Spleen (tissue), 11 donors: ENCODE measurements around the gene TMEM88. TPM values are rescaled to one million over a fixed set of nuclear protein-coding genes. Genes with fewer than 3 reads are reported as not detected.

ENCODE experiments used
- DNase-seq: peaks from one replicate; pipeline ENCODE4 v3.0.0-alpha.2; 2020
- H3K27ac ChIP-seq, 8 donors: fragments of 200-600 bp; sonication (generic) in 7 of 8; 1 replicate in 4 of 8; 2 replicates in 4 of 8; pipeline versions ENCODE4 v1.5.0 to v1.8.0; 2016 to 2021; ENCODE audit warnings: inconsistent platforms in 4 of 8, mild to moderate bottlenecking in 4 of 8, moderate library complexity in 1 of 8
- H3K27me3 ChIP-seq, 7 donors: fragments of 200-600 bp; sonication (generic) in 6 of 7; replicated peaks in 1 of 7; 1 replicate in 4 of 7; 2 replicates in 3 of 7; pipeline versions ENCODE4 v1.5.0 to v1.8.0; 2016 to 2021; ENCODE audit warnings: inconsistent platforms in 3 of 7, mild to moderate bottlenecking in 1 of 7
- H3K36me3 ChIP-seq, 6 donors: fragments of 200-600 bp; sonication (generic) in 5 of 6; 1 replicate in 4 of 6; 2 replicates in 2 of 6; pipeline versions ENCODE4 v1.5.0 to v1.8.0; 2016 to 2021; ENCODE audit warnings: inconsistent platforms in 2 of 6
- H3K4me1 ChIP-seq, 6 donors: fragments of 200-600 bp; sonication (generic) in 5 of 6; 1 replicate in 3 of 6; 2 replicates in 3 of 6; pipeline versions ENCODE4 v1.5.0 to v1.8.0; 2016 to 2021; ENCODE audit warnings: inconsistent platforms in 3 of 6
- H3K4me3 ChIP-seq, 8 donors: fragments of 200-600 bp; sonication (generic) in 7 of 8; 1 replicate in 4 of 8; 2 replicates in 4 of 8; pipeline versions ENCODE4 v1.5.0 to v1.8.0; 2016 to 2021; ENCODE audit warnings: inconsistent platforms in 4 of 8, mild to moderate bottlenecking in 4 of 8, moderate library complexity in 2 of 8
- H3K9me3 ChIP-seq, 8 donors: fragments of 200-600 bp; sonication (generic) in 7 of 8; 1 replicate in 4 of 8; 2 replicates in 4 of 8; pipeline versions ENCODE4 v1.5.0 to v1.8.0; 2016 to 2021; ENCODE audit warnings: inconsistent platforms in 4 of 8
- CTCF ChIP-seq, 11 experiments: fragments of 200-600 bp in 7 of 11; fragments of 450-650 bp in 4 of 11; sonication (generic) in 4 of 11; IDR thresholded peaks in 8 of 11; conservative IDR thresholded peaks in 3 of 11; 1 replicate in 7 of 11; 2 replicates in 4 of 11; pipeline versions ENCODE4 v1.4.0 to v1.8.0; 2016 to 2021; ENCODE audit warnings: antibody characterized with exemption in 11 of 11, inconsistent platforms in 4 of 11, mild to moderate bottlenecking in 1 of 11
- POLR2A ChIP-seq, 3 donors: fragments of 450-650 bp; IDR thresholded peaks; one replicate each; pipeline ENCODE4 v1.5.1; 2017; ENCODE audit warnings: antibody characterized with exemption in 3 of 3, mild to moderate bottlenecking in 1 of 3
- POLR2AphosphoS5 ChIP-seq, 3 donors: sonication (generic); formaldehyde crosslinking; IDR thresholded peaks; one replicate each; pipeline ENCODE4 v1.5.1; 2017; ENCODE audit warnings: antibody characterized with exemption in 3 of 3
- WGBS, 5 donors: extraction: QIAGEN DNeasy Blood & Tissue Kit in 3 of 5; methylation state at CpG; one replicate each; pipeline versions ENCODE4 v1.1.5 to v1.1.7; 2013 to 2018; 5-methylcytosine and 5-hydroxymethylcytosine counted together
- intact Hi-C: fragments of 100-400 bp; cut with DNase I; formaldehyde crosslinking; loops from one replicate; pipeline ENCODE4 v1.15.0; 2023; ENCODE audit warnings: low total_unique reads
- polyA plus RNA-seq, 3 donors: library from polyadenylated mRNA; stranded (reverse); fragments of 200-250 nt; gene quantifications; one replicate each; pipeline ENCODE4 v1.2.1, GENCODE V29; 2013
- total RNA-seq, 7 donors: library from RNA; depleted of rRNA in 3 of 7; stranded (reverse); fragments of >200 nt in 3 of 7; fragmentation: NEBNext Ultra II Directional in 4 of 7; extraction: Animal tissue kit (Norgen Biotek cat#: 25700) in 4 of 7; gene quantifications; one replicate each; pipeline versions ENCODE4 v1.1.0 to v1.2.1, GENCODE V29; 2016 to 2021
- donor health status: healthy with polysubstance abuse.
- donor health status: DM: no; HTN: no; CAD: no; lungs with moderate emphysema.
- donor health status: DM: no; HTN: no; CAD: no.
- donor health status: Bipolar disorder and iron deficiency.
- donor health status: healthy.
- donor health status: DM: no; HTN: no; CAD: no.
- donor health status: DM: yes; HTN: yes; CAD: no.

TMEM88 gene
- total and polyA plus RNA-seq, 10 donors, result 5.2 to 31.8 (median 14.5) TPM

GRCh38 chr17:7830616-7831015 is 24.2 kb upstream of the TMEM88 start:
- Histone ChIP-seq H3K36me3 (no peaks in the 10 kb centered on the region), H3K9me3 (no peaks in the 10 kb centered on the region), H3K27ac (no peak overlapping the region), H3K4me1 (peaks cover 4 to 23% (median 8%) of the 10 kb centered on the region in 6 donors), H3K4me3 (no peak overlapping the region), H3K27me3 (peaks cover 0 to 6% (median 0%) of the 10 kb centered on the region in 7 donors)
- DNase-seq, result peak; percentile 51
- TF ChIP-seq CTCF (IDR thresholded peaks at IDR 0.05 in 8 of 11, conservative IDR thresholded peaks at IDR 0.05 in 3 of 11) (no peak), POLR2A (IDR thresholded peaks at IDR 0.05) (no peak), POLR2AphosphoS5 (IDR thresholded peaks at IDR 0.05) (no peak)
- intact Hi-C loops, result no loop called here
- WGBS, 5 donors, result 82 to 97% (median 92%) methylated on average over 8 of the region's 8 CpGs

- 78 to 86% (median 84%) methylated on average over 7 of the region's 7 CpGs for WGBS, 5 donors
These were observed 23.6 kb upstream of the TMEM88 start for GRCh38 chr17:7831233-7831632.

GRCh38 chr17:7832431-7832830 is 22.4 kb upstream of the TMEM88 start:
- Histone ChIP-seq H3K4me1 (peaks cover 17 to 42% (median 25%) of the 10 kb centered on the region in 6 donors), H3K27ac (no peak overlapping the region), H3K36me3 (no peaks in the 10 kb centered on the region), H3K27me3 (peaks cover 0 to 6% (median 0%) of the 10 kb centered on the region in 7 donors), H3K4me3 (no peak overlapping the region), H3K9me3 (no peaks in the 10 kb centered on the region)
- WGBS, 5 donors, result 82 to 96% (median 91%) methylated on average over 10 of the region's 10 CpGs
- TF ChIP-seq POLR2AphosphoS5 (IDR thresholded peaks at IDR 0.05) (no peak), CTCF (IDR thresholded peaks at IDR 0.05 in 8 of 11, conservative IDR thresholded peaks at IDR 0.05 in 3 of 11) (no peak), POLR2A (IDR thresholded peaks at IDR 0.05) (no peak)
- intact Hi-C loops, result no loop called here
- peak; percentile 79 for DNase-seq

More at GRCh38 chr17:7831233-7831632, 23.6 kb upstream of the TMEM88 start:
- Histone ChIP-seq H3K4me3 (no peak overlapping the region), H3K4me1 (peaks cover 5 to 30% (median 13%) of the 10 kb centered on the region in 6 donors), H3K36me3 (no peaks in the 10 kb centered on the region), H3K9me3 (no peaks in the 10 kb centered on the region), H3K27me3 (peaks cover 0 to 6% (median 0%) of the 10 kb centered on the region in 7 donors), H3K27ac (no peak overlapping the region)
- TF ChIP-seq CTCF (IDR thresholded peaks at IDR 0.05 in 8 of 11, conservative IDR thresholded peaks at IDR 0.05 in 3 of 11), result no peak
- peak; percentile 47 for DNase-seq
- intact Hi-C loops, result no loop called here

GRCh38 chr17:7833011-7833794 is 21.7 kb upstream of the TMEM88 start:
- Histone ChIP-seq H3K27me3 (peaks cover 0 to 6% (median 0%) of the 10 kb centered on the region in 7 donors), H3K4me1 (peaks cover 21 to 49% (median 30%) of the 10 kb centered on the region in 6 donors), H3K27ac (peak overlapping the region; percentile 88 to 100 (median 95)), H3K9me3 (no peaks in the 10 kb centered on the region), H3K36me3 (no peaks in the 10 kb centered on the region), H3K4me3 (peak overlapping the region; percentile 72 to 86 (median 83))
- intact Hi-C loops, result no loop called here
- 47 to 57% (median 55%) methylated on average over 15 to 19 of the region's 19 CpGs for WGBS, 5 donors
- peak; percentile 85 for DNase-seq
- no peak for TF ChIP-seq CTCF (IDR thresholded peaks at IDR 0.05 in 8 of 11, conservative IDR thresholded peaks at IDR 0.05 in 3 of 11)
- no peak for TF ChIP-seq POLR2A (IDR thresholded peaks at IDR 0.05)
- TF ChIP-seq POLR2AphosphoS5 (IDR thresholded peaks at IDR 0.05), result no peak
